Measurements from ENCODE around the gene RABGAP1L. TPM values are rescaled to one million over a fixed set of nuclear protein-coding genes. Genes with fewer than 3 reads are reported as not detected.
"Not testable (repeated sequence)": the region's sequence is repeated elsewhere in the genome, so short reads cannot be mapped to it uniquely, and the experiment has no call there.

RABGAP1L gene
- polyA plus RNA-seq, 1 donor: 9.2 TPM

GRCh38 chr1:174244017-174244416 lies 84.7 kb downstream of the RABGAP1L start:
- no peak for DNase-seq

GRCh38 chr1:174247472-174247871 lies 88.2 kb downstream of the RABGAP1L start:
- DNase-seq: no peak

- DNase-seq: no peak
Observed at GRCh38 chr1:174248041-174248440, 88.7 kb downstream of the RABGAP1L start.

GRCh38 chr1:174256386-174256785 lies 97.1 kb downstream of the RABGAP1L start:
- DNase-seq: not testable (repeated sequence)

GRCh38 chr1:174258148-174258550 lies 98.8 kb downstream of the RABGAP1L start:
- peak; percentile 17 for DNase-seq

- DNase-seq: peak; percentile 44
Observed at GRCh38 chr1:174262349-174263241, 103.3 kb downstream of the RABGAP1L start.

- no peak for DNase-seq
Observed at GRCh38 chr1:174265282-174265681, 106.0 kb downstream of the RABGAP1L start.

- no peak for DNase-seq
Observed at GRCh38 chr1:174266476-174266875, 107.2 kb downstream of the RABGAP1L start.

GRCh38 chr1:174266991-174267612 lies 107.8 kb downstream of the RABGAP1L start:
- no peak for DNase-seq

GRCh38 chr1:174269989-174270651 lies 110.8 kb downstream of the RABGAP1L start:
- no peak for DNase-seq

- DNase-seq: no peak
Observed at GRCh38 chr1:174273190-174273589, 113.9 kb downstream of the RABGAP1L start.

GRCh38 chr1:174273776-174274175 lies 114.5 kb downstream of the RABGAP1L start:
- no peak for DNase-seq

- DNase-seq: no peak
Observed at GRCh38 chr1:174274452-174274851, 115.1 kb downstream of the RABGAP1L start.

- DNase-seq: no peak
Observed at GRCh38 chr1:174274884-174275283, 115.6 kb downstream of the RABGAP1L start.

GRCh38 chr1:174276087-174276486 lies 116.8 kb downstream of the RABGAP1L start:
- DNase-seq: no peak

GRCh38 chr1:174284052-174284451 lies 124.7 kb downstream of the RABGAP1L start:
- DNase-seq: no peak

- DNase-seq: no peak
Observed at GRCh38 chr1:174286042-174286441, 126.7 kb downstream of the RABGAP1L start.

GRCh38 chr1:174289644-174290310 lies 130.5 kb downstream of the RABGAP1L start:
- no peak for DNase-seq

- DNase-seq: no peak
Observed at GRCh38 chr1:174291059-174291458, 131.7 kb downstream of the RABGAP1L start.

- DNase-seq: no peak
Observed at GRCh38 chr1:174296309-174296708, 137.0 kb downstream of the RABGAP1L start.

GRCh38 chr1:174297351-174297750 lies 138.0 kb downstream of the RABGAP1L start:
- no peak for DNase-seq

- DNase-seq: no peak
Observed at GRCh38 chr1:174301295-174302077, 142.2 kb downstream of the RABGAP1L start.
